Glutamatergic neuron (in vitro differentiated cells): ENCODE data around the gene GLYATL3. TPM values are rescaled to one million over a fixed set of nuclear protein-coding genes. Genes with fewer than 3 reads are reported as not detected.

Experiments
- DNase-seq: peaks from one replicate; pipeline ENCODE4 v3.0.0; 2022
- H3K27ac Mint-ChIP-seq: one replicate; pipeline ENCODE4 v1.8.0; 2020; ENCODE audit warnings: mild to moderate bottlenecking, mixed read lengths, inconsistent platforms; ENCODE audit not compliant: unreplicated experiment
- H3K27me3 Mint-ChIP-seq: one replicate; pipeline ENCODE4 v1.8.0; 2020; ENCODE audit warnings: mild to moderate bottlenecking, moderate library complexity, mixed read lengths, inconsistent platforms; ENCODE audit not compliant: unreplicated experiment
- H3K36me3 Mint-ChIP-seq: one replicate; pipeline ENCODE4 v1.8.0; 2020; ENCODE audit warnings: mild to moderate bottlenecking, mixed read lengths, inconsistent platforms; ENCODE audit not compliant: unreplicated experiment
- H3K4me1 Mint-ChIP-seq: one replicate; pipeline ENCODE4 v1.8.0; 2020; ENCODE audit warnings: mild to moderate bottlenecking, low read depth, mixed read lengths, inconsistent platforms; ENCODE audit not compliant: unreplicated experiment
- H3K4me3 Mint-ChIP-seq: one replicate; pipeline ENCODE4 v1.8.0; 2020; ENCODE audit warnings: mild to moderate bottlenecking, mixed read lengths, inconsistent platforms; ENCODE audit not compliant: unreplicated experiment
- H3K9me3 Mint-ChIP-seq: one replicate; pipeline ENCODE4 v1.8.0; 2020; ENCODE audit warnings: mild to moderate bottlenecking, moderate library complexity, mixed read lengths, inconsistent platforms; ENCODE audit not compliant: unreplicated experiment
- total RNA-seq: library from RNA; stranded (reverse); fragmentation: NEBNext Ultra II Directional; extraction: Animal tissue kit (Norgen Biotek cat#: 25700); gene quantifications from one replicate; pipeline ENCODE4 v1.2.1, GENCODE V29; 2021; ENCODE audit not compliant: unreplicated experiment
- TF ChIP-seq, protein P1 (sequence below): fragments of 200-600 bp; sonication (generic); IDR thresholded peaks from one replicate; pipeline ENCODE4 v1.5.0; 2021; ENCODE audit not compliant: partially characterized antibody, unreplicated experiment

Gene GLYATL3
- total RNA-seq, 1 donor from 2014 or later = not detected

DNA sequence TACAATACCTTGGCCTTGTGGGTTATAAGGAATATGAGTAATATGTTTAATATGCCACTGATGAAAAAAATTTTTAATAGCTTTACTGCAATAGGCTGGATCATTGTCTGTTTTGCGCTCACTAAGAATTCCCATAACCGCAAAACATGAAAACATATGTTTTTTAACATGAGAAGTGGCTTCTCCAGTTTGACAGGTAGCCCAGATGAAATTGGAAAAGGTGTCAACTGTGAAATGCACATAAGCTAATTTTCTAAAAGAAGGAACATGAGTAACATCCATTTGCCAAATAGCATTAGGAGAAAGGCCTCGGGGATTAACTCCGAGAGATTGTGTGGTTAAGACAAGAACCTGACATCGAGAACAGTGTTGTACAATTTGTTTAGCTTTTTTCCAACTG is 4.9 kb downstream of the GLYATL3 start:
- Mint-ChIP-seq H3K4me1 (no peaks in the 10 kb centered on the region), H3K27ac (no peak overlapping the region), H3K27me3 (peaks cover 3% of the 10 kb centered on the region), H3K4me3 (no peak overlapping the region), H3K9me3 (peaks cover 2% of the 10 kb centered on the region), H3K36me3 (no peaks in the 10 kb centered on the region)
- TF ChIP-seq, protein P1, sequence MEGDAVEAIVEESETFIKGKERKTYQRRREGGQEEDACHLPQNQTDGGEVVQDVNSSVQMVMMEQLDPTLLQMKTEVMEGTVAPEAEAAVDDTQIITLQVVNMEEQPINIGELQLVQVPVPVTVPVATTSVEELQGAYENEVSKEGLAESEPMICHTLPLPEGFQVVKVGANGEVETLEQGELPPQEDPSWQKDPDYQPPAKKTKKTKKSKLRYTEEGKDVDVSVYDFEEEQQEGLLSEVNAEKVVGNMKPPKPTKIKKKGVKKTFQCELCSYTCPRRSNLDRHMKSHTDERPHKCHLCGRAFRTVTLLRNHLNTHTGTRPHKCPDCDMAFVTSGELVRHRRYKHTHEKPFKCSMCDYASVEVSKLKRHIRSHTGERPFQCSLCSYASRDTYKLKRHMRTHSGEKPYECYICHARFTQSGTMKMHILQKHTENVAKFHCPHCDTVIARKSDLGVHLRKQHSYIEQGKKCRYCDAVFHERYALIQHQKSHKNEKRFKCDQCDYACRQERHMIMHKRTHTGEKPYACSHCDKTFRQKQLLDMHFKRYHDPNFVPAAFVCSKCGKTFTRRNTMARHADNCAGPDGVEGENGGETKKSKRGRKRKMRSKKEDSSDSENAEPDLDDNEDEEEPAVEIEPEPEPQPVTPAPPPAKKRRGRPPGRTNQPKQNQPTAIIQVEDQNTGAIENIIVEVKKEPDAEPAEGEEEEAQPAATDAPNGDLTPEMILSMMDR = no peak
- no peak for DNase-seq

DNA sequence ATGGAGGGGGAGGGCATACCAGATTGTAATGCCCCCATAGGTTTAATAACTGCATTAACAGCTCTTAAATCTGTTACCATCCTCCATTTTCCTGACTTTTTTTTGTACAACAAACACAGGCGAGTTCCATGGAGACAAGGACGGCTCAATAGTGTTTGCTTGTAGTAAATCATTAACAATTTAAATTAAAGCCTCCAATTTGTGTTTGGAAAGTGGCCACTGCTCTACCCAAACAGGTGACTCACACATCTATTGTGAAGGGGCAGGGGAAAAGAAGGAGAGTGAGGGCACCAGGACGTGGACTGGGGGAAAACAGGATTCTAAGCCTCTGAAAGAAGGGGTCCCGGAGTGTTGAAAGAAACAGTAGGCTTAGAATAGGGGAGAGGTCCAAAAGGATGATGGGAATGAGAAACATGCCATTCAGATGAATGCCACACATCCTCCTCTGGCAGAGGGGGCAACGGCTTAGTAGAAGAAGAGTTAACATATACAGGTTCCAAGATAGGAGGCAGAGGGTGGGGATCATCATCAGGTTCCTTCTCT is 6.9 kb downstream of the GLYATL3 start:
- TF ChIP-seq, protein P1 = no peak
- no peak overlapping the region for H3K27ac Mint-ChIP-seq
- H3K27me3 Mint-ChIP-seq = peaks cover 3% of the 10 kb centered on the region
- no peaks in the 10 kb centered on the region for H3K4me1 Mint-ChIP-seq
- no peak for DNase-seq
- H3K4me3 Mint-ChIP-seq = no peak overlapping the region
- H3K9me3 Mint-ChIP-seq = peaks cover 2% of the 10 kb centered on the region
- H3K36me3 Mint-ChIP-seq = no peaks in the 10 kb centered on the region

DNA sequence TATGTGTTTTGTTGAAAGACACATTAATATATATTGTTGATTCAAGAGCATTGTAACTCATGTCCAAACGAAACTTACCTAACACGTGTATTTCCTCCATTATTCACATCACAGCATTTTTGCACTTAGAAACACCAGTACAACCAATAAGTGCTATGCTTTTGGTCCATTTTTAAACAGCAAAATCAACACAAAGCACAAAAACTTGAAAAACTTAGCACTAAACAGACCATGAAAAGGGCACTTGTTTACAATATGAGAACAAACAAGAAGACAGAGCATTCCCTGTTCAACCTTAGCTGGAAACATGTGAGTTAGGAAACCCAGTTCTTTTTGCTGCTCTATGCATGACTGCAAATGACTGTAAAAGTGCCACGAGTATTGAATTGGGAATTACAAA is 9.6 kb downstream of the GLYATL3 start:
- Mint-ChIP-seq H3K27ac (no peak overlapping the region), H3K4me1 (no peaks in the 10 kb centered on the region), H3K36me3 (no peaks in the 10 kb centered on the region), H3K27me3 (peaks cover 4% of the 10 kb centered on the region), H3K9me3 (peaks cover 2% of the 10 kb centered on the region), H3K4me3 (no peak overlapping the region)
- TF ChIP-seq, protein P1 = no peak
- no peak for DNase-seq

DNA sequence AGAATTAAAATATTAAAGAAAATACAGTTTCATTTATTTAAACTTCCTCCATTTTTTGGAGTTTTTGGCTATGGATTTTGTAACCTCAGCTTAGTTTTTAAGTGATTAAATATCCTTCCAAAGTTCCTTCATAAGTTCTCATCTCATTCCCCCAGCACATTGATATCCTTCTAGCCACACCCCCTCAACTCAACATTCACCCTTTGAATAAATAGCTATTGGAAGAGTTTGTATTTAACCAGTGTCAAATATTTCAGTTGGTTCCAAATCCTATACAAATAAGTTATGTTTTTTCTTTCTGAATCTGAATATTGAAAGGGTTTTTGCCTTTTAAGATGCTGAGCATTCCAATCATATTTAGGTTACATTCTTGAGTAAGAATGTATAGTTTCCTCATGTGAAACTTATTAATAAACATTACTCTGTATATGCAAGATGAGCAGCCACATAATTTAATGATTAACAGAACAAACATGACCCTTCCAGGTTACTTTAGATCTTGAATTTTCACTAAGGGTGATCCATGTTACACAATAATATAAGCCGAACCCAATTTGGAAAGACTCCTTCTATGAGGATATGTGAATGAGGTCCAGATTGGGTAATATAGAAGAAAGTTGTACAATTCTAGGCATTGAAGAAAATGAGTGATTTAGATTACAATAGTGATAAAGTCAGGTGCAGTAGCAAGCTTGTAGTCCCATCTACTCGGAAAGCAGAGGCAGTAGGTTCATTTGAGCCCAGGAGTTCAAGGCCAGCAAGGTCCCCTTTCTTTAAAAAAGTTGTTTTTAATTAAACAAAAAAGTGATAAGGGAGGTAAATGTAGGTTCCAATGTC is 13.6 kb downstream of the GLYATL3 start:
- no peaks in the 10 kb centered on the region for H3K36me3 Mint-ChIP-seq
- peaks cover 2% of the 10 kb centered on the region for H3K27me3 Mint-ChIP-seq
- no peaks in the 10 kb centered on the region for H3K9me3 Mint-ChIP-seq
- H3K4me3 Mint-ChIP-seq = no peak overlapping the region
- TF ChIP-seq, protein P1 = no peak
- no peaks in the 10 kb centered on the region for H3K4me1 Mint-ChIP-seq
- no peak for DNase-seq
- no peak overlapping the region for H3K27ac Mint-ChIP-seq
